Endothelial cell of umbilical vein (primary cell): ENCODE measurements around the gene OR8B12. TPM values are rescaled to one million over a fixed set of nuclear protein-coding genes. Genes with fewer than 3 reads are reported as not detected.

Experiments used
- BruUV-seq: library from RNA; stranded (reverse); fragments of 400-500 nt; replicated peaks from 2 replicates; lab custom pipeline; 2021; lab: Mats Ljungman, UMichigan
- CTCF ChIA-PET: fragments of 300-600, 350-600 bp; sonication (Branson Sonifier 250); formaldehyde crosslinking; loops from one replicate; lab custom pipeline; 2021; ENCODE audit warnings: antibody characterized with exemption, inconsistent platforms; lab: Charles Lee
- POLR2A ChIA-PET: fragments of 300-600, 350-600 bp; sonication (Branson Sonifier 250); formaldehyde crosslinking; loops from one replicate; lab custom pipeline; 2021; ENCODE audit warnings: antibody characterized with exemption, inconsistent platforms; lab: Charles Lee
- DNase-seq: peaks from one replicate; pipeline ENCODE4 v3.0.0-alpha.2; 2011; ENCODE audit warnings: low read depth, low spot score
- FAIRE-seq: peaks from 2 replicates; lab custom pipeline; 2011; peaks lifted over from hg19 to GRCh38; lab: Jason Lieb, UNC
- H2AFZ ChIP-seq: 2 replicates; pipeline ENCODE4 v1.6.0; 2012; ENCODE audit warnings: low read depth, low read length, control low read depth, inconsistent platforms
- H3K27ac ChIP-seq: 2 replicates; pipeline ENCODE4 v1.5.1; 2011; ENCODE audit warnings: low read depth, mild to moderate bottlenecking, control low read depth, low read length, moderate library complexity; ENCODE audit not compliant: insufficient read depth
- H3K27me3 ChIP-seq, 2 experiments: 2 replicates each; pipeline versions ENCODE4 v1.6.0 to v1.6.1; 2011; ENCODE audit warnings: low read length in 2 of 2, mixed read lengths in 1 of 2; ENCODE audit not compliant: control insufficient read depth in 2 of 2, insufficient read depth in 2 of 2
- H3K36me3 ChIP-seq, 2 experiments: 2 replicates in 1 of 2; 3 replicates in 1 of 2; pipeline ENCODE4 v1.5.1; 2011; ENCODE audit warnings: low read length in 2 of 2, mild to moderate bottlenecking in 1 of 2, moderate library complexity in 1 of 2; ENCODE audit not compliant: control insufficient read depth in 2 of 2, insufficient read depth in 2 of 2; ENCODE audit errors: extremely low read depth in 1 of 2
- H3K4me1 ChIP-seq: 3 replicates; pipeline ENCODE4 v1.5.1; 2011; ENCODE audit warnings: mild to moderate bottlenecking, low read length; ENCODE audit not compliant: control insufficient read depth, insufficient read depth; ENCODE audit errors: extremely low read depth
- H3K4me2 ChIP-seq: 2 replicates; pipeline ENCODE4 v1.6.1; 2011; ENCODE audit warnings: low read length, control low read depth, mixed read lengths; ENCODE audit not compliant: insufficient read depth
- H3K4me3 ChIP-seq, 3 experiments: fragments of 200-600 bp in 1 of 3; sonication (generic), shearing (Covaris generic) in 1 of 3; replicated peaks in 1 of 3; 2 replicates each; pipeline ENCODE4 v1.5.1; 2011 to 2016; ENCODE audit warnings: control low read depth in 3 of 3, low read length in 3 of 3, mild to moderate bottlenecking in 2 of 3, inconsistent platforms in 1 of 3, low read depth in 1 of 3, moderate library complexity in 1 of 3; ENCODE audit not compliant: insufficient read depth in 1 of 3
- H3K79me2 ChIP-seq: 2 replicates; pipeline ENCODE4 v1.6.0; 2012; ENCODE audit warnings: low read length, inconsistent platforms; ENCODE audit not compliant: control insufficient read depth, insufficient read depth
- H3K9ac ChIP-seq: replicated peaks from 2 replicates; pipeline ENCODE3; 2011; ENCODE audit warnings: low read length, control low read depth; ENCODE audit not compliant: insufficient read depth; ENCODE audit errors: extremely low read depth
- H3K9me1 ChIP-seq: replicated peaks from 3 replicates; pipeline ENCODE4 v1.6.0; 2011; ENCODE audit warnings: mild to moderate bottlenecking, low read length; ENCODE audit not compliant: control insufficient read depth, insufficient read depth; ENCODE audit errors: extremely low read depth
- H3K9me3 ChIP-seq: replicated peaks from 2 replicates; pipeline ENCODE4 v1.5.1; 2012; ENCODE audit warnings: low read length, inconsistent platforms; ENCODE audit not compliant: control insufficient read depth, insufficient read depth
- H4K20me1 ChIP-seq: replicated peaks from 2 replicates; pipeline ENCODE3; 2011; ENCODE audit warnings: mild to moderate bottlenecking, low read length; ENCODE audit not compliant: control insufficient read depth, insufficient read depth; ENCODE audit errors: extremely low read depth
- EZH2 ChIP-seq: IDR thresholded peaks from 2 replicates; pipeline ENCODE4 v1.6.1; 2012; ENCODE audit warnings: borderline replicate concordance, low read depth, mild to moderate bottlenecking, moderate library complexity, low read length, inconsistent platforms; ENCODE audit not compliant: severe bottlenecking
- FOS ChIP-seq: IDR thresholded peaks from 2 replicates; pipeline ENCODE4 v1.6.1; 2011; ENCODE audit warnings: mild to moderate bottlenecking, low read length, moderate library complexity, borderline replicate concordance; ENCODE audit not compliant: insufficient read depth
- GATA2 ChIP-seq: IDR thresholded peaks from 2 replicates; pipeline ENCODE4 v1.7.0; 2011; ENCODE audit warnings: low read depth, mild to moderate bottlenecking, moderate library complexity, mixed read lengths, low read length; ENCODE audit not compliant: insufficient read length, insufficient read depth
- JUN ChIP-seq: IDR thresholded peaks from 2 replicates; pipeline ENCODE4 v1.6.1; 2011; ENCODE audit warnings: borderline replicate concordance, low read depth; ENCODE audit not compliant: insufficient read length, insufficient read depth
- MYC ChIP-seq: IDR thresholded peaks from one replicate; pipeline ENCODE4 v1.6.1; 2011; ENCODE audit warnings: mild to moderate bottlenecking, low read depth, low read length
- POLR2A ChIP-seq: IDR thresholded peaks from 2 replicates; pipeline ENCODE4 v1.6.1; 2012; ENCODE audit warnings: low read depth, mild to moderate bottlenecking, control low read depth, low read length
- POLR2AphosphoS5 ChIP-seq: IDR thresholded peaks from 2 replicates; pipeline ENCODE4 v1.6.1; 2012; ENCODE audit warnings: low read depth, mild to moderate bottlenecking, control low read depth, low read length, moderate library complexity; ENCODE audit not compliant: insufficient read depth
- dilution Hi-C: fragments of 300-500 bp; cut with MboI; formaldehyde crosslinking; loops from one replicate; pipeline ENCODE4 v1.15.0; 2019; ENCODE audit warnings: low sequenced_read_pairs; ENCODE audit not compliant: extremely low pct_ligation_motif_present
- intact Hi-C: fragments of 100-400 bp; cut with micrococcal nuclease; formaldehyde crosslinking; loops from one replicate; pipeline ENCODE4 v1.10.0; 2022
- polyA plus RNA-seq, 4 experiments: library from polyadenylated mRNA; depleted of rRNA in 3 of 4; stranded (reverse) in 3 of 4; unstranded in 1 of 4; fragments of >200 nt; gene quantifications; 2 replicates each; pipeline versions ENCODE4 v1.2.1 to v1.2.3, GENCODE V29; 2011 to 2012; ENCODE audit warnings: missing spikeins in 1 of 4
- total RNA-seq: library from RNA; stranded (reverse); gene quantifications from 2 replicates; pipeline ENCODE4 v1.2.3, GENCODE V29; 2021
- TF ChIP-seq, protein P1 (sequence below): IDR thresholded peaks from 2 replicates; pipeline ENCODE4 v1.6.1; 2011; ENCODE audit not compliant: insufficient read depth, insufficient read length
- TF ChIP-seq, protein P2 (sequence below), 2 donors: IDR thresholded peaks; 1 replicate in 1 of 2; 2 replicates in 1 of 2; pipeline ENCODE4 v1.5.1; 2011; ENCODE audit warnings: low read length in 2 of 2, mild to moderate bottlenecking in 2 of 2, moderate library complexity in 2 of 2, control low read depth in 1 of 2, inconsistent platforms in 1 of 2, low read depth in 1 of 2; ENCODE audit not compliant: insufficient read depth in 1 of 2; ENCODE audit errors: extremely low read depth in 1 of 2

OR8B12 gene
- total and polyA plus RNA-seq, 2 donors (not counting 3 experiments of a cell fraction or from before 2014, with no cell fraction given): not detected

DNA sequence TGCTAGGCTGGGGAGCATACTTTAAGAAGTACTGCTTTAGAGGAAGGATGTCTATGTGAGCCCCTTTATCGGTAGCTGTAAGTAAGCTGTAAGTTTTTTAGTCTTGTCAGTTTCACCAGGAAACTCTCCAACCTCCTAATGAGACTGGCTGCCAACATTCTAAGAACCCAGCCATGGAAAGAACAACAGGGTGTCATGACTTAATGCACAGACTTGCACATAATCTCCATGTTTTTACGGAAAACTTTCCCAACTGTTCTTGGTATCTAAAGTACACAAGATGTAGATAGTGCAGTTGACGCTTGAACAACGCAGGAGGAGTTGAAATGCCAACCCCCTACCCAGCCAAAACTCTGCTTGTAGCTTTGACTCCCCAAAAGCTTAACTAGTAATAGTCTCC lies 35.3 kb upstream of the OR8B12 start:
- Histone ChIP-seq H3K27ac (no peak overlapping the region), H2AFZ (no peak overlapping the region), H3K9me3 (no peaks in the 10 kb centered on the region), H4K20me1 (no peaks in the 10 kb centered on the region), H3K4me1 (no peaks in the 10 kb centered on the region), H3K79me2 (no peaks in the 10 kb centered on the region), H3K9me1 (no peaks in the 10 kb centered on the region), H3K4me2 (no peak overlapping the region), H3K4me3 (no peak overlapping the region), H3K27me3 (peaks cover 4 to 8% of the 10 kb centered on the region in 2 experiments), H3K36me3 (no peaks in the 10 kb centered on the region), H3K9ac (no peak overlapping the region)
- TF ChIP-seq GATA2 (no peak), FOS (no peak), JUN (no peak), POLR2A (no peak), POLR2AphosphoS5 (no peak), EZH2 (no peak), MYC (no peak)
- TF ChIP-seq, protein P1, sequence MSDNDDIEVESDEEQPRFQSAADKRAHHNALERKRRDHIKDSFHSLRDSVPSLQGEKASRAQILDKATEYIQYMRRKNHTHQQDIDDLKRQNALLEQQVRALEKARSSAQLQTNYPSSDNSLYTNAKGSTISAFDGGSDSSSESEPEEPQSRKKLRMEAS: no peak
- TF ChIP-seq, protein P2, sequence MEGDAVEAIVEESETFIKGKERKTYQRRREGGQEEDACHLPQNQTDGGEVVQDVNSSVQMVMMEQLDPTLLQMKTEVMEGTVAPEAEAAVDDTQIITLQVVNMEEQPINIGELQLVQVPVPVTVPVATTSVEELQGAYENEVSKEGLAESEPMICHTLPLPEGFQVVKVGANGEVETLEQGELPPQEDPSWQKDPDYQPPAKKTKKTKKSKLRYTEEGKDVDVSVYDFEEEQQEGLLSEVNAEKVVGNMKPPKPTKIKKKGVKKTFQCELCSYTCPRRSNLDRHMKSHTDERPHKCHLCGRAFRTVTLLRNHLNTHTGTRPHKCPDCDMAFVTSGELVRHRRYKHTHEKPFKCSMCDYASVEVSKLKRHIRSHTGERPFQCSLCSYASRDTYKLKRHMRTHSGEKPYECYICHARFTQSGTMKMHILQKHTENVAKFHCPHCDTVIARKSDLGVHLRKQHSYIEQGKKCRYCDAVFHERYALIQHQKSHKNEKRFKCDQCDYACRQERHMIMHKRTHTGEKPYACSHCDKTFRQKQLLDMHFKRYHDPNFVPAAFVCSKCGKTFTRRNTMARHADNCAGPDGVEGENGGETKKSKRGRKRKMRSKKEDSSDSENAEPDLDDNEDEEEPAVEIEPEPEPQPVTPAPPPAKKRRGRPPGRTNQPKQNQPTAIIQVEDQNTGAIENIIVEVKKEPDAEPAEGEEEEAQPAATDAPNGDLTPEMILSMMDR (IDR thresholded peaks at IDR 0.05; ENCODE audit: extremely low read depth in 1 of 2, insufficient read depth in 1 of 2, low read depth in 1 of 2, low read length in 2 of 2): no peak
- DNase-seq (no peak), FAIRE-seq (no peak)
- POLR2A ChIA-PET: no interaction called here
- CTCF ChIA-PET: interaction anchor here (1.5 kb wide), 1 partner anchor 175 kb away, joined by 3 read pairs; no protein-coding TSS in a partner anchor
- intact Hi-C loops (no loop called here), dilution Hi-C loops (no loop called here)
- no TSS peak for BruUV-seq
